HG03159 (cell line): Measurements from ENCODE around the gene JADE2.
"Not testable (repeated sequence)": the region's sequence is repeated elsewhere in the genome, so short reads cannot be mapped to it uniquely, and the experiment has no call there.

Experiments
- ATAC-seq: cut with Tn5 transposase; IDR thresholded peaks from one replicate; pipeline ENCODE4 v1.9.1; 2021; ENCODE audit warnings: mild to moderate bottlenecking, moderate library complexity; ENCODE audit not compliant: unreplicated experiment

Gene JADE2

DNA sequence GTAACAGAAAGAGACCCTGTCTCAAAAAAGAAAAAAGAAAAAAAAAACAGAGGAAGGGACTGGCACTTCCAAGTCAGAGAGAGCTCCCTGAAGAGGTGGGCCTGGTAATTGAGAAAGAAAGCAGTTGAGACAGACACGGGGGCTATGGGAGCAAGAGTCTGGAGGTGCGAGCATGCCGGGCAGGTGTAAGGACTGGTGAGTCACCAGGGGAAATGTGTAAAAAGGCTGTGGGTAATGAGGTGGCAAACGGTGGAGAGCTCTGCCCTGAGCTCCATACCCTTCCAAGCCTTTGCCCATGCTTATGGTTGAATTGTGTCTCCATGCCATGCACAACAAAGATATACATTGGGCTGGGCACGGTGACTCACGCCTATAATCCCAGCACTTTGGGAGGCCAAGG, 18.0 kb upstream of the JADE2 start:
- ATAC-seq: no peak

- ATAC-seq: no peak
Observed at GRCh38 chr5:134508521-134509195, 16.8 kb upstream of the JADE2 start.

- ATAC-seq: no peak
Observed at GRCh38 chr5:134509308-134510040, 16.0 kb upstream of the JADE2 start.

DNA sequence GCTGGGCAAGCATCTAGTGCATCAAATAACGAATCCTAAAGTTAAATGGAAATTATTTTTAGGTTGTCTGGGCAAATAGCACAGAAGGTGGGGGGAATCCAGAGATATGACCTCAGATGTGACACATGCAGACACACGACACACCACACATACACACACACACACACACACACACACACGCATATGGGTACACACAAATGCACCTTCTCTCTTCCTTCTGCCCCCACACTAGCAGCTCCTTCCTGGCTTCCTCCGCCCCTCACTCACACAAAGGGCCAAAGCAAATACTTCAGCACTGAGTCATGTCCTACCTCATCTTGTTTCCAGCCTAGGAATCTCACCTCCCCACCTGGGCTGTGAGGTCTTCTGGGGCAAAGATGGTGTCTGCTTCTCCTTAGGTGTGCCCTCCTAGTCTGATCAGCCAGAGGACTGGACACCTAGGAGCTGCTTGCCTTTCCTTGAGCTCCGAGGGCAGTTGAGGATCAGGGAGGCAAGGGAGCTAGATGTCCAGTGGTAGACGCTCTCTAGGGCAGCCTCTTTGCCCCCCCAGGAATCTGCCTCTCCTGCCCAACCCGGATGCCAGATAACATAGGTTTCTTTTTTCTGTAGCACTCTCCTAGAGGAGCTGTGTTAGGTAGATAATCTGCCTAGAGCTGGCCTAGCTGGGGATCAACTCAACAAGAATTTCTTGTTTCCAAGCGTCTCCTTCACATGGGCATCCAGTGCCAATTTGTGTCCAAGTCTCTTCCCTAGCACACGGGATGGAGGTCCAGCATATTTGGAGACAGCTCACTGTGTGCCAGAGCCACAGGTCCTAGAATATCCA, 14.3 kb upstream of the JADE2 start:
- no peak for ATAC-seq

DNA sequence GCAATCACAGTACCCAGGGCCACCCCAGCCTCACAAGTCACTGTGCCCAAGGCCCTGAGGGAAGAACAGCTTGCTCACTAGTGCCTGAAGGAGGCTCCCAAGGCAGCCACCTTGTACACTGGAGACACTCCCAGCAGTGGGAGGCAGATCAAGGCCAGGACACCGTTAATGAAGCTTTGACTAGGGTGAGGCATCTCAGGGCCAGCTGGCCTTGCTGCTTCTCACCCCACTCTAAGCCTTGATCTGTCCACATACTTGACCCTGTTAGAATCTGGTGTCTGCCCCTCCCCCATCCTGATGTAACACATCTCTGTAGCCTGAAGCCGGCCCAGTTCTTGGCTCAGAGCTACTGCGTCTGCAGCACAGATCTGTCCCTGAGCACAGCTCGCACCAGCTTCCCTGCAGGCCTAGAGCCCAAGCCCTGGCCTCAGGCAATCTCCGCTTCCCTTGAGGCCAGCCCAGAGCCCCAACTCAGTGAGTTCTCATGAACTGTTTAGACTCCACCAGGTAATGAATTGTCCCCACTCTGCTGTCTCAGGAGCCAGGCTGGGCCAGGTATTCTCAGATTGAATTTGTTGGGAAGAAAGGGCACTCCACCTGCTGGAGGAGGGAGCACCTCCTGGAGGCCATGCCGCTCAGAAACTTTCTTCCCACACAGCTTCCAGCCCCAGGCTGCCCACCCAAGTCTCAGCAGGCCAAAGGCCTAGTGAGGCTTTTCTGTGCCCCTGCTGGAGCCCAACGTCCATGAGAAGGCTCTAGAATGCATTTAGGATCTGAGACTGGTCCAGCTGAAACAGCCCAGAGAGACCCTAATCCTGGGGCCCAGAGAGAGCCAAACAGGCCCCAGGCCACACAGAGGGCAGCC, 13.4 kb upstream of the JADE2 start:
- no peak for ATAC-seq

DNA sequence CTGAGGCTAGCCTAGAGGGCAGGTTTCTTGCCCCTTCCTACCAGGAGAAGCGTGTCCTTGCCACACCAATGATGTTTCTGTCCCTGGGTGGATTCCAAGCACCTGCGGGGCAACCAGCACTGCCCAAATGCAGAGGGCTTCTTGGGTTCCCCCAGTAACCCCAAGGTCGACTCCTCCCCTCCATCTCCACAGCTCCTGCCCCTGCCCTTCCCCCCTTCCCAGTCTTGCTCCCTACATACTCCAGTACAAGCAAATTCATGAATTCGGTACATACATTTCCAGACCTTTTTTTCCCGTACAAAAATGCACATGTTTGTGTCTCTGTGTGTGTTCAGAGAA, 12.8 kb upstream of the JADE2 start:
- ATAC-seq: no peak

GRCh38 chr5:134515801-134516200, 9.7 kb upstream of the JADE2 start:
- no peak for ATAC-seq

DNA sequence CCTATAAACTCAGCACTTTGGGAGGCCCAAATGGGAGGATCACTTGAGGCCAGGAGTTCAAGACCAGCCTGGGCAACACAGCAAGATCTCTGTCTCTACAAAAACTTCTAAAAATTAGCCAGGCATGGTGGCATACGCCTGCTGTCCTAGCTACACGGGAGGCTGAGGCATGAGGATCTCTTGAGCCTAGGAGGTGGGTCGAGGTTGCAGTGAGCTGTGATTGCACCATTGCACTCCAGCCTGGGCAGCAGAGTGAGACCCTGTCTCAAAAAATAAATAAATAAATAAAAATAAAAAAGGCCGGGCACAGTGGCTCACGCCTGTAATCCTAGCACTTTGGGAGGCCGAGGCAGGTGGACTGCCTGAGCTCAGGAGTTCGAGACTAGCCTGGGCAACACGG, 8.5 kb upstream of the JADE2 start:
- ATAC-seq: not testable (repeated sequence)

- ATAC-seq: no peak
Observed at GRCh38 chr5:134517553-134517952, 7.9 kb upstream of the JADE2 start.

DNA sequence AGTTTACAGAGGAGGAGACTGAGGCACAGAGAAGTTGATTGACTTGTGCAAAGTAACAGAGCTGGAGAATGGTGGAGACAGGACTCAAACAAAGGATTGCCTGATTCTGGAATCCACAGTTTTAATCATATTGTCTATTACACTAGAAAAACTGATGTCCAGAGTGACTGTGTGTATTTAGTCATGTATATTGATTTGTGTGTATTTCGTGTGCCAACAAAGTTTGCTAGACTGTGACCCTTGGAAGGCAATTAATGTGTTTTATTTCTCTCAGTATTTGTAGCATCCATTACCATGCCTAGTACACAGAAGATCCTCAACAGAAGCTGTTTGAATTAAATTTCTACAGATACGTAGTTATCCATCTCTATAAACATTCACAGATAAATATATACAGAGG, 5.5 kb upstream of the JADE2 start:
- ATAC-seq: no peak

- ATAC-seq: no peak
Observed at GRCh38 chr5:134521841-134522240, 3.6 kb upstream of the JADE2 start.

DNA sequence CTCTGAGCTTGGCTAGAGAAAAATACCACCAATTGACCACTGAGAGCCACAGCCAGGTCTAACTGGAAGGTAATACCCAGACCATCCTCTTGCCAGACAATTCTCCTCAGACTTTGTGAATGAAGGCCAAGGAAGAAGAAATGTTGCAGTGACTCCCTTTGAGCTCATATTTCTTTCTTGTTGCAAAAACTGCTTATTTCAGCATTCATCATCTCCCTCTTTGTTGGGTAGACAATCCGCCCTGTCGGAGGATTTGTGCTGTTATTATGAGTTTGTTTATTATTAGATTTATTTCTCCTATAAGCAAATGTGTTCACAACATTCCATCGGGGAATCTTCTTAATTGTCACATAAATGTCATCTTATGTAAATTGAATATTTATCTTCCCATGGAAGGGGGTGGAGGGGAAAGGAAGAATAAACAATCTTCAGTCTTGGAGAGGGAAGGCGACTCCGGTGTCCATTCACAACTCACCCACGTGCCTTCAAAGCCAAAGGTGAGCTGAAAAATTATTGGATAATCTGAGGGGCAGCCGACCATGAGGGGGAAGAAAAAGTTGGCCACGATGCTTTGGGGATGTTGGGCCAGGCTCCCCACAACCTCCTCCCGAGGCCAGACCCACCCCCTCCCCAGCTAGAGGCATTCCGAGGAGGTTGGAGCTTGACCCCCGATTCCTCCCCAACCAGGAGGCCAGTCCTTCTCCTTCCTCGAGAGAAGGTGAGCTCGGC, 1.8 kb upstream of the JADE2 start:
- no peak for ATAC-seq

GRCh38 chr5:134524272-134524825, 1.1 kb upstream of the JADE2 start:
- no peak for ATAC-seq

GRCh38 chr5:134525683-134526482, 413 bp downstream of the JADE2 start:
- ATAC-seq: peak; percentile 10

DNA sequence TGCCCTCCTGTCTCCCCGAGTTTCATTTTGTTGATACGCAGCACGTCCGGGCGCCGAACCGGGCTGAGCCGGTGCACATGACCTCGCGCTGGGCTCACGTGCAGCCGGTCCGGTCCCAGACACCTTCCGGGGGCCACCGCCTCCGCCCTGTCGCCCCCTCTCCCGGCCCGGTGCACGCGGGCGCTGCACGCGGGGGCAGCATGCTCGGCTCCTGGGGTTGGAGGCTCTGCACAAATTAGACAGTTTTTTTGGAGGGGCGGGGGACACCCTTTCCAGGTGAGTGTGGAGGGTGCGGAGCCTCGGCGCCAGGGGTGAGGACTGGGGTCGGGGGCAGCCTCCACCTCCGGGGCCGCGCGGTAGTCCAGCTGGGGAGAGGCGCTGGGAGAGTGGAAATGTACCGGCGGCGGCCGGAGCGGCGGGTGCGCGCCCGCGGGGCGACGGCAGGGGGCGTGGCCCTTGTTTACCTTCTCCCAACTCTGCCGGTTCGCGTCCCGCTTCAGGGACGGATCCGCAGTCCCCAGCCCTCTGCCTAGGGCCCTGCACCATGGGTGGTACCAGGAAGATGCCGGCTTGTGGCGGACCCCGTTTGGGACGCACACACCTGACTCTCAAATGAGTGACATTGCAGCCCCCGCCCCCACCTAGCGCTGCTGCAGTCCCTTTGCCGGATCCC, 1.1 kb downstream of the JADE2 start:
- ATAC-seq: peak; percentile 21

GRCh38 chr5:134527156-134527960, 1.9 kb downstream of the JADE2 start:
- peak; percentile 37 for ATAC-seq

- ATAC-seq: no peak
Observed at GRCh38 chr5:134527961-134528424, 2.5 kb downstream of the JADE2 start.

DNA sequence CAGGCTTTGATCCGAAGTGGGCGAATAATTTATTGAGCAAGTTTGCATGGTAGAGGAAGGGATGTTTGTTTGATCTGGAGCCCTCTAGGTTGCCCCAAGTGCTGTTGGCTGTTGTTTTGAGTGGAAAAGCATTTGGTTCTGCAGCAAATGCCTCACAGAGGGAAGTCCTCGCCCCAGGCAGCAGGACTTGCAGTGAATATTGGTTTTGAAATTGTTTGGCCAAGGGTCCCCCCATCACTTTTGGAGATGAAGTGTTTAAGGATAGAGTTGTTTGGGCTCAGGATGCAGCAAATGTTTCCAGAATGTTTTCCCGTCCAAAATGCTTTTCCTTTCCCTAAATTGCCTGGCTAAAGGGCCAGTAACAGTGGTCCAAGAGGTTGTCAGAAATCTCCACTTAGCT, 3.1 kb downstream of the JADE2 start:
- ATAC-seq: no peak
